Measurements from ENCODE around the gene ASPG. TPM values are rescaled to one million over a fixed set of nuclear protein-coding genes. Genes with fewer than 3 reads are reported as not detected.
A peak's percentile ranks its signal among the peaks of the same experiment; 100 is the strongest.

ASPG gene
- total RNA-seq, 1 donor from 2014 or later: 1.2 TPM

- Histone ChIP-seq H3K79me2 (ENCODE audit: low read depth) (no peaks in the 10 kb centered on the region), H3K27ac (no peak overlapping the region), H3K36me3 (no peaks in the 10 kb centered on the region), H3K4me2 (peak overlapping the region; percentile 80), H3K27me3 (peaks cover 78% of the 10 kb centered on the region), H4K20me1 (ENCODE audit: low read depth) (peaks cover 7% of the 10 kb centered on the region), H3F3A (ENCODE audit: low read depth) (no peaks in the 10 kb centered on the region), H3K4me1 (no peaks in the 10 kb centered on the region), H3K4me3 (peak overlapping the region; percentile 44), H3K9ac (no peak overlapping the region), H3K9me3 (ENCODE audit: low read depth) (no peaks in the 10 kb centered on the region), H2AFZ (replicated peaks) (peak overlapping the region; percentile 60)
- no peak overlapping the region for H3K27ac Mint-ChIP-seq
- peaks cover 48% of the 10 kb centered on the region for H3K27me3 Mint-ChIP-seq (ENCODE audit: insufficient read depth, low read depth)
- H3K4me3 Mint-ChIP-seq: no peak overlapping the region
- no peaks in the 10 kb centered on the region for H3K36me3 Mint-ChIP-seq
- TF ChIP-seq EZH2phosphoT487 (IDR thresholded peaks at IDR 0.05) (peak; percentile 20), CTCF (IDR thresholded peaks at IDR 0.05) (no peak)
- no peaks in the 10 kb centered on the region for H3K4me1 Mint-ChIP-seq
- no peaks in the 10 kb centered on the region for H3K9me3 Mint-ChIP-seq
- peak; percentile 64 for DNase-seq (ENCODE audit: low spot score)
Observed at GRCh38 chr14:104116756-104117340, 31.3 kb downstream of the ASPG start.

GRCh38 chr14:104117341-104118005 is 32.0 kb downstream of the ASPG start:
- peak; percentile 44 for DNase-seq (ENCODE audit: low spot score)
- H3K4me1 ChIP-seq: no peaks in the 10 kb centered on the region
- peaks cover 84% of the 10 kb centered on the region for H3K27me3 ChIP-seq
- Mint-ChIP-seq H3K36me3 (no peaks in the 10 kb centered on the region), H3K4me1 (no peaks in the 10 kb centered on the region), H3K4me3 (no peak overlapping the region), H3K27me3 (ENCODE audit: insufficient read depth, low read depth) (peaks cover 48% of the 10 kb centered on the region), H3K9me3 (no peaks in the 10 kb centered on the region), H3K27ac (no peak overlapping the region)
- H3K79me2 ChIP-seq (ENCODE audit: low read depth): no peaks in the 10 kb centered on the region
- peaks cover 7% of the 10 kb centered on the region for H4K20me1 ChIP-seq (ENCODE audit: low read depth)
- peak overlapping the region; percentile 80 for H3K4me2 ChIP-seq
- TF ChIP-seq EZH2phosphoT487 (IDR thresholded peaks at IDR 0.05) (peak; percentile 91), EZH2 (IDR thresholded peaks at IDR 0.05) (peak; percentile 96), CTCF (IDR thresholded peaks at IDR 0.05) (no peak)
- peak overlapping the region; percentile 60 for H2AFZ ChIP-seq (replicated peaks)
- H3K36me3 ChIP-seq: no peaks in the 10 kb centered on the region
- no peak overlapping the region for H3K27ac ChIP-seq
- no peak overlapping the region for H3K9ac ChIP-seq
- H3F3A ChIP-seq (ENCODE audit: low read depth): no peaks in the 10 kb centered on the region
- H3K9me3 ChIP-seq (ENCODE audit: low read depth): no peaks in the 10 kb centered on the region
- peak overlapping the region; percentile 44 for H3K4me3 ChIP-seq

GRCh38 chr14:104118006-104118844 is 32.7 kb downstream of the ASPG start:
- DNase-seq (ENCODE audit: low spot score): no peak
- peaks cover 84% of the 10 kb centered on the region for H3K27me3 ChIP-seq
- peaks cover 45% of the 10 kb centered on the region for H3K27me3 Mint-ChIP-seq (ENCODE audit: insufficient read depth, low read depth)

More at GRCh38 chr14:104118006-104118844, 32.7 kb downstream of the ASPG start:
- Histone ChIP-seq H3K4me2 (no peak overlapping the region), H3K79me2 (ENCODE audit: low read depth) (no peaks in the 10 kb centered on the region), H2AFZ (replicated peaks) (no peak overlapping the region), H4K20me1 (ENCODE audit: low read depth) (peaks cover 7% of the 10 kb centered on the region), H3K9ac (no peak overlapping the region), H3K36me3 (no peaks in the 10 kb centered on the region), H3F3A (ENCODE audit: low read depth) (no peaks in the 10 kb centered on the region), H3K9me3 (ENCODE audit: low read depth) (no peaks in the 10 kb centered on the region), H3K4me1 (no peaks in the 10 kb centered on the region), H3K4me3 (no peak overlapping the region), H3K27ac (no peak overlapping the region)
- H3K36me3 Mint-ChIP-seq: no peaks in the 10 kb centered on the region
- no peaks in the 10 kb centered on the region for H3K4me1 Mint-ChIP-seq
- TF ChIP-seq EZH2 (IDR thresholded peaks at IDR 0.05): no peak
- no peak for TF ChIP-seq CTCF (IDR thresholded peaks at IDR 0.05)
- H3K9me3 Mint-ChIP-seq: no peaks in the 10 kb centered on the region
- no peak overlapping the region for H3K4me3 Mint-ChIP-seq
- H3K27ac Mint-ChIP-seq: no peak overlapping the region

Data from neural progenitor cell (in vitro differentiated cells).